ENCODE measurements around the gene RESF1.

DNA sequence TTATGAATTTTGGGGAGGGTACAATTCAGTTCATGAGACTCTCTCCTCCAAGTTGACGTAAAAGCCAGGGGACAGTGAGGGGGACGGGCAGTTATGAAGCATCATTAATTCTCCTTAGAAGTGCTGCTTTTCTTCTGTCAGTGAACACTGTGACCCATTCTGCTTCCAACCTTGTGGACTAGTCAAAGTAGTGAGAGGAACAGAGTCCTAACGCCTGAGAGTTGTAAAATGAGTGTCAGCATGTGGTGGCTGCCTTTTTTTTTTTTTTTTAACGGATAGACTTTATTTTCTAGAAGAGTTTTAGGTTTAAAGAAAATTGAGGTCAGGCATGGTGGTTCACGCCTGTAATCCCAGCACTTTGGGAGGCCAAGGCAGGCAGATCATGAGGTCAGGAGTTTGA, 15.5 kb downstream of the RESF1 start:
- TF ChIP-seq CTCF (conservative IDR thresholded peaks at IDR 0.05) (no peak), EZH2 (IDR thresholded peaks at IDR 0.05; ENCODE audit: low read depth) (no peak)
